ENCODE results near the gene TXNRD3. TPM values are rescaled to one million over a fixed set of nuclear protein-coding genes. Genes with fewer than 3 reads are reported as not detected.

Gene TXNRD3
- total and polyA plus RNA-seq, 5 donors from 2014 or later, result 0.22 to 0.81 (median 0.66) TPM

GRCh38 chr3:126573492-126574117, 81.3 kb downstream of the TXNRD3 start:
- no peaks in the 10 kb centered on the region for H3K27me3 ChIP-seq (ENCODE audit: control insufficient read depth, insufficient read depth, low read length)
- no peaks in the 10 kb centered on the region for H3K9me3 ChIP-seq (ENCODE audit: control insufficient read depth in 2 of 2, low read length in 2 of 2)
- Mint-ChIP-seq H3K27ac (no peak overlapping the region), H3K4me1 (no peaks in the 10 kb centered on the region), H3K4me3 (no peak overlapping the region), H3K36me3 (no peaks in the 10 kb centered on the region), H3K9me3 (peaks cover 0 to 2% (median 0%) of the 10 kb centered on the region in 7 donors), H3K27me3 (peaks cover 4% of the 10 kb centered on the region)
- no peak for ATAC-seq (ENCODE audit: low read depth in 2 of 2)
- H3K4me3 ChIP-seq (ENCODE audit: low read depth, low read length), result no peak overlapping the region
- H3K4me1 ChIP-seq (ENCODE audit: control insufficient read depth, insufficient read depth, low read length, poor library complexity, severe bottlenecking), result no peaks in the 10 kb centered on the region
- H3K36me3 ChIP-seq (ENCODE audit: control insufficient read depth, insufficient read depth, low read length), result no peaks in the 10 kb centered on the region
- no peak overlapping the region for H3K27ac ChIP-seq (ENCODE audit: insufficient read depth, low read length, poor library complexity, severe bottlenecking)
- no peak for DNase-seq

GRCh38 chr3:126571078-126571477, 83.8 kb downstream of the TXNRD3 start:
- H3K27me3 Mint-ChIP-seq, result peaks cover 14% of the 10 kb centered on the region
- no peaks in the 10 kb centered on the region for H3K9me3 ChIP-seq (ENCODE audit: control insufficient read depth in 2 of 2, low read length in 2 of 2)
- ATAC-seq (ENCODE audit: low read depth in 2 of 2) (no peak), DNase-seq (no peak)
- H3K27ac Mint-ChIP-seq, result no peak overlapping the region
- H3K4me3 Mint-ChIP-seq, result no peak overlapping the region
- no peak overlapping the region for H3K4me3 ChIP-seq (ENCODE audit: low read depth, low read length)
- H3K36me3 ChIP-seq (ENCODE audit: control insufficient read depth, insufficient read depth, low read length), result no peaks in the 10 kb centered on the region
- no peaks in the 10 kb centered on the region for H3K36me3 Mint-ChIP-seq
- H3K4me1 ChIP-seq (ENCODE audit: control insufficient read depth, insufficient read depth, low read length, poor library complexity, severe bottlenecking), result no peaks in the 10 kb centered on the region
- H3K4me1 Mint-ChIP-seq, result no peaks in the 10 kb centered on the region
- peaks cover 0 to 2% (median 0%) of the 10 kb centered on the region in 7 donors for H3K9me3 Mint-ChIP-seq
- H3K27ac ChIP-seq (ENCODE audit: insufficient read depth, low read length, poor library complexity, severe bottlenecking), result no peak overlapping the region
- peaks cover 5% of the 10 kb centered on the region for H3K27me3 ChIP-seq (ENCODE audit: control insufficient read depth, insufficient read depth, low read length)

- no peak for ATAC-seq (ENCODE audit: low read depth in 2 of 2)
- no peak overlapping the region for H3K27ac Mint-ChIP-seq
- H3K36me3 ChIP-seq (ENCODE audit: control insufficient read depth, insufficient read depth, low read length), result no peaks in the 10 kb centered on the region
- no peak for DNase-seq
- H3K27me3 ChIP-seq (ENCODE audit: control insufficient read depth, insufficient read depth, low read length), result peaks cover 8% of the 10 kb centered on the region
- H3K4me1 Mint-ChIP-seq, result no peaks in the 10 kb centered on the region
- H3K4me3 ChIP-seq (ENCODE audit: low read depth, low read length), result no peak overlapping the region
- H3K4me3 Mint-ChIP-seq, result no peak overlapping the region
- no peaks in the 10 kb centered on the region for H3K9me3 ChIP-seq (ENCODE audit: control insufficient read depth in 2 of 2, low read length in 2 of 2)
- H3K27ac ChIP-seq (ENCODE audit: insufficient read depth, low read length, poor library complexity, severe bottlenecking), result no peak overlapping the region
- H3K4me1 ChIP-seq (ENCODE audit: control insufficient read depth, insufficient read depth, low read length, poor library complexity, severe bottlenecking), result no peaks in the 10 kb centered on the region
- H3K36me3 Mint-ChIP-seq, result no peaks in the 10 kb centered on the region
- peaks cover 20% of the 10 kb centered on the region for H3K27me3 Mint-ChIP-seq
- H3K9me3 Mint-ChIP-seq, result peaks cover 0 to 2% (median 0%) of the 10 kb centered on the region in 7 donors
These were observed 84.8 kb downstream of the TXNRD3 start for GRCh38 chr3:126570103-126570541.

- peaks cover 10% of the 10 kb centered on the region for H3K27me3 ChIP-seq (ENCODE audit: control insufficient read depth, insufficient read depth, low read length)
- DNase-seq, result no peak
- no peak overlapping the region for H3K4me3 ChIP-seq (ENCODE audit: low read depth, low read length)
- Mint-ChIP-seq H3K27me3 (peaks cover 20% of the 10 kb centered on the region), H3K36me3 (no peaks in the 10 kb centered on the region), H3K4me3 (no peak overlapping the region), H3K9me3 (peaks cover 0 to 2% (median 0%) of the 10 kb centered on the region in 7 donors), H3K27ac (no peak overlapping the region), H3K4me1 (no peaks in the 10 kb centered on the region)
- no peaks in the 10 kb centered on the region for H3K36me3 ChIP-seq (ENCODE audit: control insufficient read depth, insufficient read depth, low read length)
- ATAC-seq (ENCODE audit: low read depth in 2 of 2), result no peak
- H3K9me3 ChIP-seq (ENCODE audit: control insufficient read depth in 2 of 2, low read length in 2 of 2), result no peaks in the 10 kb centered on the region
- no peaks in the 10 kb centered on the region for H3K4me1 ChIP-seq (ENCODE audit: control insufficient read depth, insufficient read depth, low read length, poor library complexity, severe bottlenecking)
- H3K27ac ChIP-seq (ENCODE audit: insufficient read depth, low read length, poor library complexity, severe bottlenecking), result no peak overlapping the region
These were observed 85.4 kb downstream of the TXNRD3 start for GRCh38 chr3:126569390-126569975.

GRCh38 chr3:126568776-126569342, 86.1 kb downstream of the TXNRD3 start:
- ATAC-seq (ENCODE audit: low read depth in 2 of 2), result no peak
- no peak overlapping the region for H3K27ac Mint-ChIP-seq
- Histone ChIP-seq H3K4me1 (ENCODE audit: control insufficient read depth, insufficient read depth, low read length, poor library complexity, severe bottlenecking) (no peaks in the 10 kb centered on the region), H3K9me3 (ENCODE audit: control insufficient read depth in 2 of 2, low read length in 2 of 2) (no peaks in the 10 kb centered on the region), H3K27ac (ENCODE audit: insufficient read depth, low read length, poor library complexity, severe bottlenecking) (no peak overlapping the region), H3K4me3 (ENCODE audit: low read depth, low read length) (no peak overlapping the region), H3K27me3 (ENCODE audit: control insufficient read depth, insufficient read depth, low read length) (peaks cover 10% of the 10 kb centered on the region), H3K36me3 (ENCODE audit: control insufficient read depth, insufficient read depth, low read length) (no peaks in the 10 kb centered on the region)
- H3K9me3 Mint-ChIP-seq, result peaks cover 0 to 2% (median 0%) of the 10 kb centered on the region in 7 donors
- no peaks in the 10 kb centered on the region for H3K4me1 Mint-ChIP-seq
- no peak for DNase-seq
- H3K4me3 Mint-ChIP-seq, result no peak overlapping the region
- no peaks in the 10 kb centered on the region for H3K36me3 Mint-ChIP-seq
- H3K27me3 Mint-ChIP-seq, result peaks cover 20% of the 10 kb centered on the region

GRCh38 chr3:126567696-126568438, 87.1 kb downstream of the TXNRD3 start:
- no peaks in the 10 kb centered on the region for H3K4me1 ChIP-seq (ENCODE audit: control insufficient read depth, insufficient read depth, low read length, poor library complexity, severe bottlenecking)
- no peak overlapping the region for H3K27ac Mint-ChIP-seq
- no peak overlapping the region for H3K4me3 ChIP-seq (ENCODE audit: low read depth, low read length)
- H3K27me3 Mint-ChIP-seq, result peaks cover 20% of the 10 kb centered on the region
- no peak overlapping the region for H3K27ac ChIP-seq (ENCODE audit: insufficient read depth, low read length, poor library complexity, severe bottlenecking)
- ATAC-seq (ENCODE audit: low read depth in 2 of 2) (no peak), DNase-seq (no peak)
- H3K9me3 ChIP-seq (ENCODE audit: control insufficient read depth in 2 of 2, low read length in 2 of 2), result no peaks in the 10 kb centered on the region
- H3K4me1 Mint-ChIP-seq, result no peaks in the 10 kb centered on the region
- peaks cover 0 to 2% (median under 1%) of the 10 kb centered on the region in 7 donors for H3K9me3 Mint-ChIP-seq
- H3K36me3 ChIP-seq (ENCODE audit: control insufficient read depth, insufficient read depth, low read length), result no peaks in the 10 kb centered on the region
- H3K36me3 Mint-ChIP-seq, result no peaks in the 10 kb centered on the region
- H3K27me3 ChIP-seq (ENCODE audit: control insufficient read depth, insufficient read depth, low read length), result peaks cover 10% of the 10 kb centered on the region
- H3K4me3 Mint-ChIP-seq, result no peak overlapping the region

- Histone ChIP-seq H3K4me1 (ENCODE audit: control insufficient read depth, insufficient read depth, low read length, poor library complexity, severe bottlenecking) (no peaks in the 10 kb centered on the region), H3K27ac (ENCODE audit: insufficient read depth, low read length, poor library complexity, severe bottlenecking) (no peak overlapping the region), H3K4me3 (ENCODE audit: low read depth, low read length) (no peak overlapping the region), H3K9me3 (ENCODE audit: control insufficient read depth in 2 of 2, low read length in 2 of 2) (no peaks in the 10 kb centered on the region), H3K27me3 (ENCODE audit: control insufficient read depth, insufficient read depth, low read length) (peaks cover 10% of the 10 kb centered on the region), H3K36me3 (ENCODE audit: control insufficient read depth, insufficient read depth, low read length) (no peaks in the 10 kb centered on the region)
- H3K27me3 Mint-ChIP-seq, result peaks cover 23% of the 10 kb centered on the region
- no peak for DNase-seq
- H3K4me3 Mint-ChIP-seq, result no peak overlapping the region
- H3K36me3 Mint-ChIP-seq, result no peaks in the 10 kb centered on the region
- H3K27ac Mint-ChIP-seq, result no peak overlapping the region
- ATAC-seq (ENCODE audit: low read depth in 2 of 2), result no peak
- H3K9me3 Mint-ChIP-seq, result peaks cover 0 to 14% (median 0%) of the 10 kb centered on the region in 7 donors
- H3K4me1 Mint-ChIP-seq, result no peaks in the 10 kb centered on the region
These were observed 92.1 kb downstream of the TXNRD3 start for GRCh38 chr3:126562737-126563276.
